ENCODE measurements around the gene MEF2A.
A peak's percentile ranks its signal among the peaks of the same experiment; 100 is the strongest.

Gene MEF2A

GRCh38 chr15:99578809-99579208, 13.0 kb downstream of the MEF2A start:
- H3K27ac ChIP-seq = no peak overlapping the region
- TF ChIP-seq, protein P1, sequence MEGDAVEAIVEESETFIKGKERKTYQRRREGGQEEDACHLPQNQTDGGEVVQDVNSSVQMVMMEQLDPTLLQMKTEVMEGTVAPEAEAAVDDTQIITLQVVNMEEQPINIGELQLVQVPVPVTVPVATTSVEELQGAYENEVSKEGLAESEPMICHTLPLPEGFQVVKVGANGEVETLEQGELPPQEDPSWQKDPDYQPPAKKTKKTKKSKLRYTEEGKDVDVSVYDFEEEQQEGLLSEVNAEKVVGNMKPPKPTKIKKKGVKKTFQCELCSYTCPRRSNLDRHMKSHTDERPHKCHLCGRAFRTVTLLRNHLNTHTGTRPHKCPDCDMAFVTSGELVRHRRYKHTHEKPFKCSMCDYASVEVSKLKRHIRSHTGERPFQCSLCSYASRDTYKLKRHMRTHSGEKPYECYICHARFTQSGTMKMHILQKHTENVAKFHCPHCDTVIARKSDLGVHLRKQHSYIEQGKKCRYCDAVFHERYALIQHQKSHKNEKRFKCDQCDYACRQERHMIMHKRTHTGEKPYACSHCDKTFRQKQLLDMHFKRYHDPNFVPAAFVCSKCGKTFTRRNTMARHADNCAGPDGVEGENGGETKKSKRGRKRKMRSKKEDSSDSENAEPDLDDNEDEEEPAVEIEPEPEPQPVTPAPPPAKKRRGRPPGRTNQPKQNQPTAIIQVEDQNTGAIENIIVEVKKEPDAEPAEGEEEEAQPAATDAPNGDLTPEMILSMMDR (conservative IDR thresholded peaks at IDR 0.05) = no peak

DNA sequence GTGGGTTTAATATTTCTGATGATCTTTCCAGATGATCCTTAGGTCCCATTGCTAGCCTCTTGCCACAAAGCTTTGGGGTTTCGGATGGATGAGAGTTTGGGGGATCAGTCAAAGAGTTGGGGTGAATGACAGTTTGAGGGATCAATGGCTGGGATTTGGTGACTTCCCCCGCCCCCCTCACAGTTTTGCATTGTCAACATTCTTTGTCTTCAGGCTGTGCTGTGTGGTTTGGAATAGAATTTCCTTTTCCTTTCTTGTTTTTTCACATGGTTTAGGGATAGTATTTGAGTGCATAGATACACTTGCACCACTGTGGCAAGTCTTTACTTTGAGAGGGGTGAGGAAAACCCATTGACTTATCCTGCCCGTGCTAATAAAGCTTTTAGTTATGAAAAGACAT, 14.3 kb downstream of the MEF2A start:
- H3K27ac ChIP-seq = no peak overlapping the region
- TF ChIP-seq, protein P1 (conservative IDR thresholded peaks at IDR 0.05) = no peak

DNA sequence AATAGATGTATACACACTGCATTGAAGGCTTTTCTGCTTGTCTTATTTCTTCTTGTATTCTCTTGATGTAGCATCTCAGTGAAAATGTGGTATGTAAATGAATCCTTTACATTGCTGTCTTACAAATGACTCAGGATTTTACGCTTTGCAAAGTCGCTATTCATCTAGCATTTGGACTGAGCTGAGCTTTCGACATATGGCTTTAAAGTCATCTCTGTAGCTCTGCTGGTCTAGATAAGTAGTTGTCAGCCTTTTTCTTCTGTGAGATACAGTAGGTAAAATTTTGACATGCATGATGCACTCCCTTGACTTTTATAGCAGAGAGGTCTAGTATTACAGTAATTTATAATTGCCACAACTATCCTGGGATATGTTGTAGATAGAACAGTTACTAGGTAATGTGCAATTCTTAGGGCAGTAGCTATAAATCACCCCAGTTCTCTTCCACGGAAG, 16.8 kb downstream of the MEF2A start:
- H3K27ac ChIP-seq = no peak overlapping the region
- TF ChIP-seq, protein P1 (conservative IDR thresholded peaks at IDR 0.05) = no peak

DNA sequence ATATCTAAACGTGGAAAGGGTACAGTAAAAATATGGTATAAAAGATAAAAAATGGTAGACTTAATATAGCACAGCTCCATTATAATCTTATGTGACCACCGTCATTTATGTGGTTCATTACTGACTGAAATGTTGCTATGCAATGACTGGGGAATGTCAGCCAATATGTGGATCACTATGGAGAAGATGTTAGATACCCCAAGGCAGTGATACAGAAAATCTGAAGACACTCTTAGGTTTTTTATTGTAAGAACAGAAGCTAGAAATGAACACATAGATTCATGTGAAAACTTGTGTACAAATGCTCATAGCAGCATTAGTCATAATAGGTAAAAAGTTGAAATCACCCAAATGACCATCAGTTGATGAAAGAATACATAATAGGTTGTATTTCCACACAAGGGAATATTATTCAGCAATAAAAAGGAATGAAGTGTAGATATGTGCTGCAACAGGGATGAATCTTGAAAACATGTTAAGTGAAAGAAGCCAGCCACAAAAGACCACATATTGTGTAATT, 18.4 kb downstream of the MEF2A start:
- no peak overlapping the region for H3K27ac ChIP-seq
- TF ChIP-seq, protein P1 (conservative IDR thresholded peaks at IDR 0.05) = no peak

DNA sequence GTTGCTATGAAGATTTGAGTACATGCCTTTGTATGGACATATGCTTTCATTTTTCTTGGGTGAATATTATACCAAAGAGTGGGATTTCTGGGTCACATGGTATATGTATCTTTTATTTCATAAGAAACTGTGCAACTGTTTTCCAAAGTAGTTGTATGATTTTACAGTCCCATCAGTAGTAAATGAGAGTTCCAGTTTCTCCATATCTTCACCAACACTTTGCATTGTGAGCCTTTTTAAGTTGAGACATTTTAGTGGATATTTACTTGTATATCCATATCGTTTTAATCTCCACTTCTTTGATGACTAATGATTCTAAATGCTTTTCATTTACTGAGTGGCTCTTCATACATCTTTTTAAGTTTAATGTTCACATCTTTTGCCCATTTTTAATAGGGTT, 20.3 kb downstream of the MEF2A start:
- no peak overlapping the region for H3K27ac ChIP-seq
- TF ChIP-seq, protein P1 (conservative IDR thresholded peaks at IDR 0.05) = no peak

DNA sequence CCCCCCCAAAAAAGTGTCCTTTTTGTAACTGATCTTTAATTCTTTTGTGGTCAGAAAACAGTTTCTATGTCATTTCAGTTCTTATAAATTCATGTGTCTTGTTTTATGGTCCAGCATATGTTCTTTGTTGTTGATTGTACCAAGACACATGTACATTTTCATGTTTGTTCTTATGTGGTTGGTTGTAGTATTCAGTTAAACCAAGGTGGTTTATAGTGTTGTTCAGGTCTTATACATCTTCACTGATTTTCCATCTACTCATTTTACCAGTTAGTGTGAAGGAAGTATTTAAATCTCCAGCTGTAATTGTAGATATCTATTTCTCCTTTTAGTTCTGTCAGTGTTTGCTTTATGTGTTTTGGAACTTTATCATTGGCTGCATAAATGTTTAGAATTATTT, 24.0 kb downstream of the MEF2A start:
- H3K27ac ChIP-seq = peak overlapping the region; percentile 25
- TF ChIP-seq, protein P1 (conservative IDR thresholded peaks at IDR 0.05) = no peak

DNA sequence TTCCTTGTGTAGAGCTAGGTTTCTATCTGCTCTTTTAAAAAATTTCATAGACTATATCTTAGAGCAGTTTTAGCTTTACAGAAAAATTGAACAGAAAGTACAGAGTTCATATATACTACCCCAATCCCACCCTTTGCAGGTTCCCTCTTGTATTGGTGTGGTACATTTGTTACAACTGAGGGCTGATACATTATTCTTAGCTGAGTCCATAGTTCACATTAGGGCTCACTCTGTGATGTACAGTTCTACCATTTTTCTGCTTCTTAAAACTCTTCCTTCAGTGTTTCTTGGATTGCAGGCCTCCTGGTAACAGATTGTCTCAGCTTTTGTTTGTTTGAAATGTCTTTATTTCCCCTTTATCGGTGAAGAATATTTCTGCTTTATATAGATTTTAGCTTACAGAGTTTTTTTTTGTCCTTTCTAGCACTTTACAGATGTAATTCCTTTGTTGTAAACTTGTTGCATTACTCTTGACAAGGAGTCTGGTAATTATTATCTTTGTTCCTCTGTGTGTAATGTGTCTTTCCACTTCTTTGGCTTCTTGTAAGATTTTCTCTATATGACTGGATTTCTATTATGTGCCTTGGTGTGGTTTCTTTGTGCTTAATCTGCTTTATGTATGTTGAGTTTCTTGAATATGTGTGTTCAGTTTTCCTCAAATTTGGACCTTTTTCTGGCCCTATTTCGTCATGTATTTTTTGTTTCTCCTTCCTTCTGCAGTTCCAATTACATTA, 25.3 kb downstream of the MEF2A start:
- TF ChIP-seq, protein P1 (conservative IDR thresholded peaks at IDR 0.05) = no peak
- H3K27ac ChIP-seq = no peak overlapping the region
